Left lung (tissue), 10 donors: ENCODE results near the gene TNS3. TPM values are rescaled to one million over a fixed set of nuclear protein-coding genes. Genes with fewer than 3 reads are reported as not detected.
"Not testable (repeated sequence)": the region's sequence is repeated elsewhere in the genome, so short reads cannot be mapped to it uniquely, and the experiment has no call there.

Experiments used
- ATAC-seq: fragments of 200-7000 bp; cut with Tn5 transposase; one replicate; pipeline ENCODE4 v1.9.1; 2020; ENCODE audit warnings: moderate library complexity
- DNase-seq, 4 donors: peaks; one replicate each; pipeline ENCODE4 v3.0.0-alpha.2; 2013 to 2020
- H3K27ac ChIP-seq, 2 donors: fragments of 200-600 bp; sonication (generic) in 1 of 2; one replicate each; pipeline versions ENCODE4 v1.5.0 to v1.8.0; 2020 to 2021
- H3K27me3 ChIP-seq, 2 donors: fragments of 200-600 bp; sonication (generic) in 1 of 2; one replicate each; pipeline versions ENCODE4 v1.5.0 to v1.8.0; 2020 to 2021
- H3K36me3 ChIP-seq, 2 donors: fragments of 200-600 bp; sonication (generic) in 1 of 2; one replicate each; pipeline versions ENCODE4 v1.5.0 to v1.8.0; 2020 to 2021
- H3K4me1 ChIP-seq, 2 donors: fragments of 200-600 bp; one replicate each; pipeline ENCODE4 v1.8.0; 2021
- H3K4me3 ChIP-seq, 2 donors: fragments of 200-600 bp; sonication (generic) in 1 of 2; one replicate each; pipeline versions ENCODE4 v1.5.0 to v1.8.0; 2020 to 2021; ENCODE audit warnings: mild to moderate bottlenecking in 1 of 2
- H3K9me3 ChIP-seq, 2 donors: fragments of 200-600 bp; sonication (generic) in 1 of 2; one replicate each; pipeline versions ENCODE4 v1.5.0 to v1.8.0; 2020 to 2021
- intact Hi-C, 2 donors: fragments of 100-400 bp; cut with DNase I; formaldehyde crosslinking; loops; one replicate each; pipeline versions ENCODE4 v1.11.2 to v1.14.2; 2022
- polyA plus RNA-seq, 6 donors: library from polyadenylated mRNA; unstranded; fragments of 120-200 nt; gene quantifications; one replicate each; pipeline ENCODE4 v1.2.1, GENCODE V29; 2013; ENCODE audit not compliant: insufficient read length in 6 of 6
- total RNA-seq, 2 donors: library from RNA; stranded (reverse); fragmentation: NEBNext Ultra II Directional; extraction: Animal tissue kit (Norgen Biotek cat#: 25700); gene quantifications; one replicate each; pipeline ENCODE4 v1.2.1, GENCODE V29; 2021
- TF ChIP-seq, protein P1 (sequence below), 2 donors: fragments of 200-600 bp; sonication (generic) in 1 of 2; IDR thresholded peaks; one replicate each; pipeline versions ENCODE4 v1.5.0 to v1.8.0; 2021; ENCODE audit warnings: antibody characterized with exemption in 2 of 2
- donor health status: DM: no; HTN: yes; CAD: no.
- donor health status: DM: no; HTN: no; CAD: no.

TNS3 gene
- total and polyA plus RNA-seq, 8 donors, result 86.3 to 151 (median 97.8) TPM

DNA sequence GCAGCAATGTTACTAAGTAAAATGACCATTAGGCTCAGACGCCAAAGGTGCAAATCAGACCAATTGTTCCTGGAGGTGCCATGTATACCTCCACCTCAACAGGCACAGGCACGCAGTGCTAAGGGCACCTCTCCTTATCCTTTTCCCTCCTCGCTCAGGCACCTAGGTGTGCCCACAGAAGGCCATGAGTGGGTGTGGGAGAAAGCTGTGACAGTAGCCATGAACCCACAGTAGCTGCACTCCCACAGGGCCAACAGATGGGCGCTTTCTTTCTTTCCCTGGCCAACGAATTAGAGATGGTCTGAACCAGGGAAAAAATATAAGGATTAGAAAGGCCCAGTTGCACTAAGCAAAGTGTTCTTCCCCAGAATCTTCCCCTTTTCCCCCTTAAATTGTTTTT lies 15.5 kb upstream of the TNS3 start:
- no peak for ATAC-seq
- peaks cover 0 to 27% of the 10 kb centered on the region in 2 donors for H3K9me3 ChIP-seq
- H3K4me3 ChIP-seq, result no peak overlapping the region
- no peaks in the 10 kb centered on the region for H3K27me3 ChIP-seq
- intact Hi-C loops, result no loop called here
- no peak overlapping the region for H3K27ac ChIP-seq
- no peak for DNase-seq
- TF ChIP-seq, protein P1, sequence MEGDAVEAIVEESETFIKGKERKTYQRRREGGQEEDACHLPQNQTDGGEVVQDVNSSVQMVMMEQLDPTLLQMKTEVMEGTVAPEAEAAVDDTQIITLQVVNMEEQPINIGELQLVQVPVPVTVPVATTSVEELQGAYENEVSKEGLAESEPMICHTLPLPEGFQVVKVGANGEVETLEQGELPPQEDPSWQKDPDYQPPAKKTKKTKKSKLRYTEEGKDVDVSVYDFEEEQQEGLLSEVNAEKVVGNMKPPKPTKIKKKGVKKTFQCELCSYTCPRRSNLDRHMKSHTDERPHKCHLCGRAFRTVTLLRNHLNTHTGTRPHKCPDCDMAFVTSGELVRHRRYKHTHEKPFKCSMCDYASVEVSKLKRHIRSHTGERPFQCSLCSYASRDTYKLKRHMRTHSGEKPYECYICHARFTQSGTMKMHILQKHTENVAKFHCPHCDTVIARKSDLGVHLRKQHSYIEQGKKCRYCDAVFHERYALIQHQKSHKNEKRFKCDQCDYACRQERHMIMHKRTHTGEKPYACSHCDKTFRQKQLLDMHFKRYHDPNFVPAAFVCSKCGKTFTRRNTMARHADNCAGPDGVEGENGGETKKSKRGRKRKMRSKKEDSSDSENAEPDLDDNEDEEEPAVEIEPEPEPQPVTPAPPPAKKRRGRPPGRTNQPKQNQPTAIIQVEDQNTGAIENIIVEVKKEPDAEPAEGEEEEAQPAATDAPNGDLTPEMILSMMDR (IDR thresholded peaks at IDR 0.05), result no peak
- H3K36me3 ChIP-seq, result no peaks in the 10 kb centered on the region
- H3K4me1 ChIP-seq, result peaks cover 8 to 20% of the 10 kb centered on the region in 2 donors

DNA sequence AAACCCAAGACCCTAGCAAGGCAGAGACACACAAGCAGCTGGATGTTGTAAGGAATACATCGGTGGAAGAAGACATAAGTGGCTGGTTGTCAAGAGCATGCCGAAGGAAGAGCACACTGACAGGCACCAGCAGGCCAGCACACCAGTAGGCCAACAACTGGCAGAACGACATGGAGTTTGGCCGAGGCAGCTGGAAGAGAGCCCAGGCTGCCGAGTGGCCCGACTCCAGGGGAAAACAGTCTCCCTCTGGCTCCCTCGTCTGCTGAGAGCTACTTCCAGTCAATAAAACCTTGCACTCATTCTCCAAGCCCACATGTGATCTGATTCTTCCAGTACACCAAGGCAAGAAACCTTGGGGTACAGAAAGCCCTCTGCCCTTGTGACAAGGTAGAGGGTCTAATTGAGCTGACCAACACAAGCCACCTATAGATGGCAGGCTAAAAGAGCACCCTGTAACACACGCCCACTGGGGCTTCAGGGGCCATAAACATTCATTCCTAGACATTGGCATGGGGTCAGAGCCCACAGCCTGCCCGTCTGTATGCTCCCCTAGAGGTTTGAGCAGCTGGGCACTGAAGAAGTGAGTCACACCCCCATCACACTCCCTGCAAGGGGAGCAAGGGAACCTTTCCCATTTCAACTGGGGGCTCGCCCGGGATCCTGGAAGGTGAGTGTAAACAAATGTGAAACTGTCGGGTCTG lies 14.7 kb upstream of the TNS3 start:
- Histone ChIP-seq H3K27ac (no peak overlapping the region), H3K4me1 (peaks cover 8 to 16% of the 10 kb centered on the region in 2 donors), H3K9me3 (peaks cover 0 to 27% of the 10 kb centered on the region in 2 donors), H3K4me3 (no peak overlapping the region), H3K36me3 (no peaks in the 10 kb centered on the region), H3K27me3 (no peaks in the 10 kb centered on the region)
- intact Hi-C loops, result no loop called here
- TF ChIP-seq, protein P1 (IDR thresholded peaks at IDR 0.05), result no peak
- no peak for ATAC-seq
- DNase-seq, result no peak

DNA sequence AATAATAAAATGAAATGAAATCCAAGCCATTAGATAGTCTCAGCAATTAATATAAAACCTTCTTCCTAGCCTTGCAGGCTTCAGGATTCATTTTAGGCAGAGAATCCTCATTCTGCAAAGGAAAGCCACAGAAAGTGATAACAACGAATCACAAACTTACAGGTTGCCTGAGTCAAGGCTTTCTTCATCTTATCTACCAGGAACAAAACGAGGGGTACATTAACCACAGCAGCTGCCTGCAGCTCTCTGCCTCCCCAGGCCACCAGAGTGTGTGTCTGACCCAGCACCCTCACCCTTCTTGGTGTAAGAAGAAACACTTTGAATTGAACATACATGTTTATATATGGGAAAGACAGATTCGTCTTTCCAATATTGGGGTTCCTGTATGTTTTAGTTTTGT lies 12.5 kb upstream of the TNS3 start:
- intact Hi-C loops, result no loop called here
- no peak for DNase-seq
- Histone ChIP-seq H3K9me3 (peaks cover 0 to 27% of the 10 kb centered on the region in 2 donors), H3K36me3 (no peaks in the 10 kb centered on the region), H3K4me1 (no peaks in the 10 kb centered on the region), H3K27me3 (no peaks in the 10 kb centered on the region), H3K27ac (no peak overlapping the region), H3K4me3 (no peak overlapping the region)
- ATAC-seq, result no peak
- TF ChIP-seq, protein P1 (IDR thresholded peaks at IDR 0.05), result no peak

DNA sequence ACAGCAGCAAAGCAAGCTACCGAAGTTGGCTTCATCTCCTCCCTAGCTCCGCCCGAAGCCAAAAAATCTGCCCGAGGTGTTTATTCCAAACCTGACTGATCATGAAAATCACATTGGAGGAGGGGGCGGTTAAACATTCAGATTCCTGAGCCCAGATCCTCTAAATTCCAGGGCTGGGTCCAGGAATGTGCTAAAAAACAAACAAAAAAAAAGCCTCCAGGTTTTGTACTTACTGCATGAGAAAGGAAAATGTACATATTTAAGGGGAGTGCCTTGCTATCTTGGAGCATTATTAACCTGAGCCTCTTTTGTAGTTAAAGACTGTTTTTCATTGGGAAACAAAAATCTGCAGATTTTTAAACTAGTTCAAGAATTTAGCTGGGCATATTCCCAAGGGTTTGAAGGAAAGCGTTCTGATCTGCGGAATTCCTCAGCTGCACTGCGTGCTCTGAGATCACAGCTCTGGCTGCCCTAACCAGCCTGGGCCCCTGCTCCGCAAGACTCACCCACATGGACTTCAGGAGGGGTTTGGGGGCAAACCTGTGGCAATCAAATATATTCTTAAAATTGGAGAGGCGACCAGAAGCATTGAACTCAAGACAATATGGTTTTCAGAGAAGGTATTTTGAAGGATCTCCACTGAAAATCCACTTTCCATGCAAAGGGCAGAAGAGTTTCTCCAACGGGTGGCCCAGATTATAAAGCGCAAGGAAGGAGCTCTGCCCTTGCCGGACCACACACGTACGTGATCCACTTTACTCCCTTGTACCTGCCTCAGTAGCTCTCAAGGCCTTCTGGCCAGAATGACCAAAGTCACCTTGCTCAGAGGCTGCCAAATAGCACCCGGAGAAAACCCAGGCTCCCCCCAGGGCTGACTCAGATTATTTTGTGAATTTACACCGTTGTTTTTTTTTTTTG lies 10.0 kb upstream of the TNS3 start:
- Histone ChIP-seq H3K4me1 (peaks cover 10 to 20% of the 10 kb centered on the region in 2 donors), H3K27ac (peak overlapping the region in 1 of 2 donors; percentile 8), H3K27me3 (no peaks in the 10 kb centered on the region), H3K36me3 (no peaks in the 10 kb centered on the region), H3K9me3 (peaks cover 0 to 10% of the 10 kb centered on the region in 2 donors), H3K4me3 (no peak overlapping the region)
- ATAC-seq (peak; percentile 50), DNase-seq (no peak)
- intact Hi-C loops, result no loop called here
- TF ChIP-seq, protein P1 (IDR thresholded peaks at IDR 0.05), result no peak

DNA sequence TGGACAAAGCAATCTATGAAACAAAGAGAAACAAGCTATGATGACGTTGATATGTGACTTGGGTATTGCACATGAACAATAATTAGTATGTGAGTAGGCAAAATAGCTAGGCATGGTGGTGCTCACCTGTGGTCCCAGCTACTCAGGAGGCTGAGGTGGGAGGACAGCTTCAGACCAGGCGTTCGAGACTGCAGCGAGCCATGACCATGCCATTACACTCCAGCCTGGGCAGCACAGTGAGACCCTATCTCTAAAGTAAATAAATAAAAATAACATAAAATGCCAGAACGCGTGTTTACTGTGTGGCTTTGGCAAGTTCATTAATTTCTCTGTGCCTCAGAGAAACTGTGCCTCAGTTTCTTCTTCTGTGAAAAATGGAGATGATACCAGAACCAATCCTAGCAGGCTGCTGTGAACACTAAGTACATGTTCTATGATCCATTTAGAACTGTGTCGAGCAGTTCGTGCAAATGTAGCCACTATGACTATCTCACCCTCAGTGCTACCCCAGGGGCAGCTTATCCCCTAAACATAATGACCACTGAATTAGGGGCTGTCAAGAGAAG lies 9.3 kb upstream of the TNS3 start:
- TF ChIP-seq, protein P1 (IDR thresholded peaks at IDR 0.05), result no peak
- DNase-seq, result no peak
- Histone ChIP-seq H3K4me1 (peaks cover 10 to 26% of the 10 kb centered on the region in 2 donors), H3K36me3 (no peaks in the 10 kb centered on the region), H3K27me3 (no peaks in the 10 kb centered on the region), H3K27ac (peak overlapping the region in 1 of 2 donors; percentile 8), H3K9me3 (peaks cover 0 to 4% of the 10 kb centered on the region in 2 donors), H3K4me3 (no peak overlapping the region)
- ATAC-seq, result no peak
- intact Hi-C loops, result no loop called here

DNA sequence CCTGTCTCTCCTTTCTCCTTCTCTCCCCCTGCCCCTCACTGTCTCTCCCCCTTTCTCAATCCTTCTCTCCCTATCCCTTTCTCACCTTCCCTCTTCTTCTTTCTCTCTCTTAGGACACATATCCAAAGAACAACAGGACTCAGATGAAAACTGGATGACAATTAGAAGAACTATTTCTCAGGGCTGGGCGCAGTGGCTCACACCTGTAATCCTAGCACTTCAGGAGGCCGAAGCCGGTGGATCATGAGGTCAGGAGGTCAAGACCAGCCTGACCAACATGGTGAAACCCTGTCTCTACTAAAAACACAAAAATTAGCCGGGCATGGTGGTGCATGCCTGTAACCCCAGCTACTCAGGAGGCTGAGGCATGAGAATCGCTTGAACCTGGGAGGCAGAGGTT lies 8.3 kb upstream of the TNS3 start:
- ATAC-seq, H3K27me3 ChIP-seq, H3K4me3 ChIP-seq, DNase-seq, H3K27ac ChIP-seq, H3K9me3 ChIP-seq, H3K36me3 ChIP-seq, intact Hi-C loops: not testable (repeated sequence)
- H3K4me1 ChIP-seq, result peaks cover 10 to 36% of the 10 kb centered on the region in 2 donors
